GM18873 (cell line): ENCODE results near the gene FGF12.

Experiments
- ATAC-seq: cut with Tn5 transposase; IDR thresholded peaks from one replicate; pipeline ENCODE4 v1.9.1; 2021; ENCODE audit warnings: mild to moderate bottlenecking, moderate library complexity, moderate number of reproducible peaks; ENCODE audit not compliant: unreplicated experiment, low FRiP score

The FGF12 gene

GRCh38 chr3:192219926-192220325 lies 507.4 kb downstream of the FGF12 start:
- no peak for ATAC-seq

- ATAC-seq: no peak
Observed at GRCh38 chr3:192216067-192216466, 511.3 kb downstream of the FGF12 start.

- no peak for ATAC-seq
Observed at GRCh38 chr3:192212979-192213378, 514.4 kb downstream of the FGF12 start.

GRCh38 chr3:192212335-192212734 lies 515.0 kb downstream of the FGF12 start:
- no peak for ATAC-seq

- no peak for ATAC-seq
Observed at GRCh38 chr3:192207651-192208050, 519.7 kb downstream of the FGF12 start.

GRCh38 chr3:192207239-192207638 lies 520.1 kb downstream of the FGF12 start:
- ATAC-seq: no peak

- no peak for ATAC-seq
Observed at GRCh38 chr3:192194085-192194484, 533.3 kb downstream of the FGF12 start.

- peak; percentile 64 for ATAC-seq
Observed at GRCh38 chr3:192188218-192188835, 539.0 kb downstream of the FGF12 start.

GRCh38 chr3:192187485-192188051 lies 539.8 kb downstream of the FGF12 start:
- ATAC-seq: no peak

- no peak for ATAC-seq
Observed at GRCh38 chr3:192186498-192186897, 540.8 kb downstream of the FGF12 start.

GRCh38 chr3:192186045-192186444 lies 541.3 kb downstream of the FGF12 start:
- no peak for ATAC-seq

- no peak for ATAC-seq
Observed at GRCh38 chr3:192183109-192183508, 544.2 kb downstream of the FGF12 start.

- ATAC-seq: no peak
Observed at GRCh38 chr3:192181151-192181550, 546.2 kb downstream of the FGF12 start.

GRCh38 chr3:192177383-192177782 lies 550.0 kb downstream of the FGF12 start:
- ATAC-seq: no peak

GRCh38 chr3:192174283-192174682 lies 553.1 kb downstream of the FGF12 start:
- no peak for ATAC-seq

GRCh38 chr3:192171213-192171612 lies 556.1 kb downstream of the FGF12 start:
- ATAC-seq: no peak

- no peak for ATAC-seq
Observed at GRCh38 chr3:192170659-192171058, 556.7 kb downstream of the FGF12 start.

- ATAC-seq: no peak
Observed at GRCh38 chr3:192170031-192170430, 557.3 kb downstream of the FGF12 start.

- no peak for ATAC-seq
Observed at GRCh38 chr3:192169332-192169915, 557.9 kb downstream of the FGF12 start.

- no peak for ATAC-seq
Observed at GRCh38 chr3:192168202-192168601, 559.1 kb downstream of the FGF12 start.

- ATAC-seq: no peak
Observed at GRCh38 chr3:192165552-192165951, 561.8 kb downstream of the FGF12 start.

- no peak for ATAC-seq
Observed at GRCh38 chr3:192161661-192162060, 565.7 kb downstream of the FGF12 start.
